Measurements from ENCODE around the gene TDP2. TPM values are rescaled to one million over a fixed set of nuclear protein-coding genes. Genes with fewer than 3 reads are reported as not detected.
"Not testable (repeated sequence)": the region's sequence is repeated elsewhere in the genome, so short reads cannot be mapped to it uniquely, and the experiment has no call there.

TDP2 gene
- total RNA-seq, 1 donor from 2014 or later = 44.6 TPM

DNA sequence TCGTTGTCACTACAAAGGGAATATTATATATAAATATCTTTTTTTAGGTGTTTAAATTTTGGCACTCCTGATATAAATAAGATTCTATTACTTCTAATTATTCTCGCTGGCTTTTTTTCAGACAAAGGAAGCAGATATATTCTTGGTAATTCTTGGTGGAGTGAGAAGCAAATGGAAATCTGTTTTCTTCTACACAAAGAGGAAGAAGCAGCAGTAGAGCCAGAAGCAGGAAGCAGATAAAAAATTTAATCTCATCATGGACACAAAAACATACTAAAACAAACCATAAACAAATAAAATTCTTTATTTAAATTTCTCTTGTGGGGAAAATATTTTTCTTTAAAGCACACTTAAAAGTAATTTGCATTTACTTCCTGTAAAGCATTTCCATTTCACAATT is 17.0 kb downstream of the TDP2 start:
- TF ChIP-seq, protein P1, sequence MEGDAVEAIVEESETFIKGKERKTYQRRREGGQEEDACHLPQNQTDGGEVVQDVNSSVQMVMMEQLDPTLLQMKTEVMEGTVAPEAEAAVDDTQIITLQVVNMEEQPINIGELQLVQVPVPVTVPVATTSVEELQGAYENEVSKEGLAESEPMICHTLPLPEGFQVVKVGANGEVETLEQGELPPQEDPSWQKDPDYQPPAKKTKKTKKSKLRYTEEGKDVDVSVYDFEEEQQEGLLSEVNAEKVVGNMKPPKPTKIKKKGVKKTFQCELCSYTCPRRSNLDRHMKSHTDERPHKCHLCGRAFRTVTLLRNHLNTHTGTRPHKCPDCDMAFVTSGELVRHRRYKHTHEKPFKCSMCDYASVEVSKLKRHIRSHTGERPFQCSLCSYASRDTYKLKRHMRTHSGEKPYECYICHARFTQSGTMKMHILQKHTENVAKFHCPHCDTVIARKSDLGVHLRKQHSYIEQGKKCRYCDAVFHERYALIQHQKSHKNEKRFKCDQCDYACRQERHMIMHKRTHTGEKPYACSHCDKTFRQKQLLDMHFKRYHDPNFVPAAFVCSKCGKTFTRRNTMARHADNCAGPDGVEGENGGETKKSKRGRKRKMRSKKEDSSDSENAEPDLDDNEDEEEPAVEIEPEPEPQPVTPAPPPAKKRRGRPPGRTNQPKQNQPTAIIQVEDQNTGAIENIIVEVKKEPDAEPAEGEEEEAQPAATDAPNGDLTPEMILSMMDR (conservative IDR thresholded peaks at IDR 0.05) = no peak
- H3K4me1 Mint-ChIP-seq = peaks cover 8% of the 10 kb centered on the region
- DNase-seq (ENCODE audit: low read depth, low spot score) = no peak
- peaks cover 18% of the 10 kb centered on the region for H3K27me3 Mint-ChIP-seq (ENCODE audit: low read depth)
- H3K4me3 Mint-ChIP-seq = no peak overlapping the region
- H3K9me3 Mint-ChIP-seq = no peaks in the 10 kb centered on the region
- peaks cover 4% of the 10 kb centered on the region for H3K36me3 Mint-ChIP-seq (ENCODE audit: low read depth)
- no peak overlapping the region for H3K27ac Mint-ChIP-seq (ENCODE audit: unreplicated experiment)

DNA sequence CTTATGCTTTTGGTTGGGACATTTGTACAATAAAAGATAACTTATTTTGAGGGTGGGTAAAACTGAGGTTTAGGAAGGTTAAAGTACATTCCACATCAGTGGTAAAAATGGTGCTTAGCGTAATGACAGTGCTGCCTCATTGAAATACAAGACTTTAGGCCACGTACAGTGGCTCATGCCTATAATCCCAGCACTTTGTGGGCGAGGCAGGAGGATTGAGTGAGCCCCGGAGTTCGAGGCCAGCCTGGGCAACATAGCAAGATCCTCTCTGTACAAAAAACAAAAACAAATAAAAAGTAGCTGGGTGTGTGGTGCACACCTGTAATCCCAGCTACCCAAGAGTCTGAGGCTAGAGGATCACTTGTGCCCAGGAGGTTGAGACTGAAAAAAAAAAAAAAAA is 18.4 kb downstream of the TDP2 start:
- peaks cover 31% of the 10 kb centered on the region for H3K27me3 Mint-ChIP-seq (ENCODE audit: low read depth)
- H3K36me3 Mint-ChIP-seq (ENCODE audit: low read depth) = peaks cover 3% of the 10 kb centered on the region
- no peak for DNase-seq (ENCODE audit: low read depth, low spot score)
- no peak overlapping the region for H3K27ac Mint-ChIP-seq (ENCODE audit: unreplicated experiment)
- TF ChIP-seq, protein P1 (conservative IDR thresholded peaks at IDR 0.05) = no peak
- H3K4me1 Mint-ChIP-seq = peaks cover 8% of the 10 kb centered on the region
- H3K4me3 Mint-ChIP-seq = no peak overlapping the region
- H3K9me3 Mint-ChIP-seq = no peaks in the 10 kb centered on the region

DNA sequence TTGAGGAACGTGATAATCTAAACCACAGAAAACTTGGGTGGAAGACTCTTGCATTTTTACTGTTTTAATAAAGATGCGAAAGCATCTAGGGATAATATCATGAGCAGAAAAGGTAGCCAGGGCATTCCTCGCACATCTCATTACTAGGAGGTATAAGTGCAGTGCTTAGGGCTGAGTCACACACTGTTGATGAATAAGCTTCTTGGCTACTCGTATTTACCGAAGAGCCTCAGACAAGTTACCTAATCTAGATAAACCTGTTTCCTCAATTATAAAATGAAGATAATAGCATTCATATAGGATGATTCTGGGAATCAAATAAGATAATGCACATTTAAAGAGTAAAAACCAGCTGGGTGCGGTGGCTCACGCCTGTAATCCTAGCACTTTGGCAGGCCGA is 19.9 kb downstream of the TDP2 start:
- no peaks in the 10 kb centered on the region for H3K36me3 Mint-ChIP-seq (ENCODE audit: low read depth)
- peaks cover 33% of the 10 kb centered on the region for H3K27me3 Mint-ChIP-seq (ENCODE audit: low read depth)
- H3K4me1 Mint-ChIP-seq = peaks cover 8% of the 10 kb centered on the region
- DNase-seq (ENCODE audit: low read depth, low spot score) = no peak
- TF ChIP-seq, protein P1 (conservative IDR thresholded peaks at IDR 0.05) = no peak
- no peak overlapping the region for H3K27ac Mint-ChIP-seq (ENCODE audit: unreplicated experiment)
- H3K9me3 Mint-ChIP-seq = no peaks in the 10 kb centered on the region
- H3K4me3 Mint-ChIP-seq = peak overlapping the region; percentile 92

DNA sequence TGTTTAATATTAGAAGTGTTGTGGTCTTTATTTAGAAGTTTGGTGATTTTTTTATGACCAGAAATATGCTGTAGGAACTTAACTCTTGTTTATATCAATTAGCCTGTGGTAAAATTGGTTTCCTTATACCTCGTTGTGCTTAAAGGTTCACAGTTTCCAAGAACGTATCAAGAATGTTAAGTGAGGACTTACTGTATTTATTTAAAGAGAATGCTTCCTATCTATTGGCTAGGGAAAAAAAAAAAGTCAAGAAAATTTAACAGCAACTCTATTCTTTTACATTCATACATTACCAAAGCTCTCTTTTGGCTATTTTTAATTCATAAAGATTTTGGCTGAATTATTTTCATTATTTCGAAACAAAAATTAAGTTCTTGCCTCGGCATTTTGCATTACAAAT is 22.3 kb downstream of the TDP2 start:
- H3K27ac Mint-ChIP-seq (ENCODE audit: unreplicated experiment) = no peak overlapping the region

DNA sequence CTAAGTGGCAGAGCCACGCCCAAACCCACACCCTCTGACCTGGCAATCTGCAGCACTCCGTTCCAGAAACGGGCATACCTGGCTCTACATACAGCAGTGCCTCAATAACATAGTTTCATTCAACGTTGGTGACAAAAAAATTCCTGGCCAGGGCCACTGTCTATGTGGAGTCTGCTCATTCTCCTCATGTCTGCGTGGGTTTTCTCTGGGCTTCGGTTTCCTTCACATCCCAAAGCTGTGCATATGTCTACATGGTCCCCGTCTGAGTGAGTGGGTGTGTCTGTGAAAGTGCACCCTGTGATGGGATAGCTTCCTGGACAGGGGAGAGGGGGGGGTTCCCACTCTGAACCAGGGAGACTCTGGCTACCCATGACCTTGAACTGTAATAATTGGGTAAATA is 22.8 kb downstream of the TDP2 start:
- Mint-ChIP-seq H3K4me3 (no peak overlapping the region), H3K9me3 (peaks cover 3% of the 10 kb centered on the region), H3K4me1 (peaks cover 8% of the 10 kb centered on the region), H3K27ac (ENCODE audit: unreplicated experiment) (no peak overlapping the region), H3K36me3 (ENCODE audit: low read depth) (peaks cover 2% of the 10 kb centered on the region), H3K27me3 (ENCODE audit: low read depth) (peaks cover 46% of the 10 kb centered on the region)
- no peak for DNase-seq (ENCODE audit: low read depth, low spot score)
- TF ChIP-seq, protein P1 (conservative IDR thresholded peaks at IDR 0.05) = no peak

More for the DNA sequence above, 22.3 kb downstream of the TDP2 start:
- peaks cover 8% of the 10 kb centered on the region for H3K4me1 Mint-ChIP-seq
- H3K27me3 Mint-ChIP-seq (ENCODE audit: low read depth) = peaks cover 46% of the 10 kb centered on the region
- no peaks in the 10 kb centered on the region for H3K36me3 Mint-ChIP-seq (ENCODE audit: low read depth)
- no peak for DNase-seq (ENCODE audit: low read depth, low spot score)
- H3K9me3 Mint-ChIP-seq = no peaks in the 10 kb centered on the region
- TF ChIP-seq, protein P1 (conservative IDR thresholded peaks at IDR 0.05) = no peak
- H3K4me3 Mint-ChIP-seq = no peak overlapping the region

DNA sequence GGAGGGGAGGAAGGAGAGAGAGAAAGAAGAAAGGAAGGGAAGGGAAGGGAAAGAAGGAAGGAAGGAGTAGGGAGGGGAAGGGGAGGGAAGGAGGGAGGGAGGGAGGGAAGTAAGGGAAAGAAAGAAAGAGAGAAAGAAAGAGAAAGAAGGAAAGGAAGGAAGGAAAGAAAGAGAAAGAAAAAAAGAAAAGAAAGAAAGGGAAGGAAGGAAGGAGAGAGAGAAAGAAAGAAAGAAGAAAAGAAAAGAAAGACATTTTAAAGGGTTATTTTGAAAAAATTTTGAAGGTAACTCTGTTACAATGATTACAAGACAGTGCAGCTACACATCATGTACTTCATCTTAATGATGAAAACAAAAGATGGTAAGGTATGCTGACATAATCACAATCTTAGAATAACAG is 24.6 kb downstream of the TDP2 start:
- peaks cover 4% of the 10 kb centered on the region for H3K9me3 Mint-ChIP-seq
- no peak overlapping the region for H3K4me3 Mint-ChIP-seq
- peaks cover 2% of the 10 kb centered on the region for H3K36me3 Mint-ChIP-seq (ENCODE audit: low read depth)
- TF ChIP-seq, protein P1 (conservative IDR thresholded peaks at IDR 0.05) = no peak
- H3K4me1 Mint-ChIP-seq = peaks cover 8% of the 10 kb centered on the region
- H3K27ac Mint-ChIP-seq (ENCODE audit: unreplicated experiment) = no peak overlapping the region
- DNase-seq (ENCODE audit: low read depth, low spot score) = no peak
- H3K27me3 Mint-ChIP-seq (ENCODE audit: low read depth) = peaks cover 46% of the 10 kb centered on the region

DNA sequence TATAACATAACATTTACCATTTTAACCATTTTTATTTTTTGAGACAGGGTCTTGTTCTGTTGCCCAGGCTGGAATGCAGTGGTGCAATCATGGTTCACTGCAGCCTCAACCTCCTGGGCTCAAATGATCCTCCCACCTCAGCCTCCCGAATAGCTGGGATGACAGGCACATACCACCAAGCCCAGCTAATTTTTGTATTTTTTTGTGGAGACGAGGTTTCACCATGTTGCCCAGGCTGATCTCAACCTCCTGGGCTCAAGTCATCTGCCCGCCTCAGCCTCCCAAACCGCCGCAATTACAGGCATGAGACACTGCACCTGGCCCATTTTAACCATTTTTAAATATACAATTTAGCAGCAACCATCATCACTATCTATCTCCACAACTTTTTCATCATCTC is 26.1 kb downstream of the TDP2 start:
- not testable (repeated sequence) for H3K9me3 Mint-ChIP-seq; H3K4me1 Mint-ChIP-seq; H3K4me3 Mint-ChIP-seq; H3K36me3 Mint-ChIP-seq (ENCODE audit: low read depth); H3K27ac Mint-ChIP-seq (ENCODE audit: unreplicated experiment); DNase-seq (ENCODE audit: low read depth, low spot score)
- peaks cover 37% of the 10 kb centered on the region for H3K27me3 Mint-ChIP-seq (ENCODE audit: low read depth)

All from neural crest cell (in vitro differentiated cells).